NCI-H2196 (cell line): ENCODE results near the gene CLSTN2.

Experiments used
- DNase-seq: peaks from one replicate; lab custom pipeline; 2025; ENCODE audit not compliant: unreplicated experiment; lab: John Stamatoyannopoulos, UW

Gene CLSTN2

GRCh38 chr3:140270329-140270728 is 335.3 kb downstream of the CLSTN2 start:
- no peak for DNase-seq

GRCh38 chr3:140273542-140274195 is 338.7 kb downstream of the CLSTN2 start:
- DNase-seq = no peak

- DNase-seq = no peak
These were observed 339.4 kb downstream of the CLSTN2 start for GRCh38 chr3:140274429-140274828.

- no peak for DNase-seq
These were observed 341.7 kb downstream of the CLSTN2 start for GRCh38 chr3:140276703-140277102.

GRCh38 chr3:140277886-140278285 is 342.9 kb downstream of the CLSTN2 start:
- DNase-seq = no peak

GRCh38 chr3:140284372-140284771 is 349.4 kb downstream of the CLSTN2 start:
- no peak for DNase-seq

GRCh38 chr3:140285380-140285779 is 350.4 kb downstream of the CLSTN2 start:
- no peak for DNase-seq

GRCh38 chr3:140288595-140288994 is 353.6 kb downstream of the CLSTN2 start:
- DNase-seq = no peak

- DNase-seq = no peak
These were observed 355.1 kb downstream of the CLSTN2 start for GRCh38 chr3:140290105-140290504.

- no peak for DNase-seq
These were observed 357.2 kb downstream of the CLSTN2 start for GRCh38 chr3:140292170-140292569.

GRCh38 chr3:140292684-140293083 is 357.7 kb downstream of the CLSTN2 start:
- no peak for DNase-seq

GRCh38 chr3:140294058-140294457 is 359.1 kb downstream of the CLSTN2 start:
- DNase-seq = no peak

GRCh38 chr3:140296796-140297352 is 361.9 kb downstream of the CLSTN2 start:
- DNase-seq = no peak

- no peak for DNase-seq
These were observed 363.1 kb downstream of the CLSTN2 start for GRCh38 chr3:140298043-140298442.

- no peak for DNase-seq
These were observed 363.6 kb downstream of the CLSTN2 start for GRCh38 chr3:140298569-140299070.

GRCh38 chr3:140303875-140304274 is 368.9 kb downstream of the CLSTN2 start:
- no peak for DNase-seq

GRCh38 chr3:140308535-140308934 is 373.6 kb downstream of the CLSTN2 start:
- DNase-seq = no peak

- no peak for DNase-seq
These were observed 376.4 kb downstream of the CLSTN2 start for GRCh38 chr3:140311428-140311827.

- no peak for DNase-seq
These were observed 381.0 kb downstream of the CLSTN2 start for GRCh38 chr3:140315955-140316354.

- DNase-seq = no peak
These were observed 381.5 kb downstream of the CLSTN2 start for GRCh38 chr3:140316466-140316865.

- DNase-seq = no peak
These were observed 381.9 kb downstream of the CLSTN2 start for GRCh38 chr3:140316868-140317400.

GRCh38 chr3:140319739-140320138 is 384.8 kb downstream of the CLSTN2 start:
- no peak for DNase-seq

GRCh38 chr3:140323561-140323960 is 388.6 kb downstream of the CLSTN2 start:
- no peak for DNase-seq
